DLD1 (cell line): Measurements from ENCODE around the gene LEMD2.
"Not testable (repeated sequence)": the region's sequence is repeated elsewhere in the genome, so short reads cannot be mapped to it uniquely, and the experiment has no call there.

ENCODE experiments used
- in situ Hi-C: cut with HindIII; loops from 2 replicates; pipeline ENCODE4 v1.10.0; 2017; ENCODE audit warnings: low sequenced_read_pairs

LEMD2 gene

GRCh38 chr6:33788694-33789549, at the start of gene LEMD2:
TSS of gene LEMD2 (minus strand) at chr6:33789130. CDS start at chr6:33789116, 14 bp downstream.
- in situ Hi-C loops: no loop called here

GRCh38 chr6:33837971-33838665, 49.2 kb upstream of the LEMD2 start:
- in situ Hi-C loops: no loop called here

GRCh38 chr6:33836806-33837469, 48.0 kb upstream of the LEMD2 start:
- in situ Hi-C loops: no loop called here

GRCh38 chr6:33834401-33835392, 45.8 kb upstream of the LEMD2 start:
- in situ Hi-C loops: no loop called here

GRCh38 chr6:33833599-33833998, 44.7 kb upstream of the LEMD2 start:
- in situ Hi-C loops: no loop called here

GRCh38 chr6:33832831-33833230, 43.9 kb upstream of the LEMD2 start:
- in situ Hi-C loops: not testable (repeated sequence)

- in situ Hi-C loops: not testable (repeated sequence)
Measured at GRCh38 chr6:33831725-33832124, 42.8 kb upstream of the LEMD2 start.

- in situ Hi-C loops: no loop called here
Measured at GRCh38 chr6:33830635-33831240, 41.8 kb upstream of the LEMD2 start.

GRCh38 chr6:33828764-33829731, 40.1 kb upstream of the LEMD2 start:
- in situ Hi-C loops: no loop called here

GRCh38 chr6:33828452-33828763, 39.5 kb upstream of the LEMD2 start:
- in situ Hi-C loops: no loop called here

GRCh38 chr6:33827546-33828451, 38.9 kb upstream of the LEMD2 start:
- in situ Hi-C loops: no loop called here

GRCh38 chr6:33826537-33826936, 37.6 kb upstream of the LEMD2 start:
- in situ Hi-C loops: no loop called here

GRCh38 chr6:33824461-33825154, 35.7 kb upstream of the LEMD2 start:
- in situ Hi-C loops: no loop called here

- in situ Hi-C loops: no loop called here
Measured at GRCh38 chr6:33823806-33824205, 34.9 kb upstream of the LEMD2 start.

- in situ Hi-C loops: no loop called here
Measured at GRCh38 chr6:33822575-33823395, 33.9 kb upstream of the LEMD2 start.

- in situ Hi-C loops: no loop called here
Measured at GRCh38 chr6:33820784-33821520, 32.0 kb upstream of the LEMD2 start.
